H9 (cell line): Measurements from ENCODE around the gene LIPM. TPM values are rescaled to one million over a fixed set of nuclear protein-coding genes. Genes with fewer than 3 reads are reported as not detected.

Experiments used
- DNase-seq: peaks from one replicate; pipeline ENCODE4 v3.0.0-alpha.2; 2017
- H2AFZ ChIP-seq: one replicate; pipeline ENCODE4 v1.6.1; 2013; ENCODE audit warnings: mild to moderate bottlenecking, low read length, control low read depth, moderate library complexity
- H2AK5ac ChIP-seq: 2 replicates; pipeline ENCODE4 v1.6.1; 2013; ENCODE audit warnings: low read length, control low read depth, mixed read lengths; ENCODE audit not compliant: insufficient read length
- H2BK120ac ChIP-seq: one replicate; pipeline ENCODE4 v1.6.1; 2013; ENCODE audit warnings: low read depth, mild to moderate bottlenecking, low read length, control low read depth, inconsistent platforms; ENCODE audit not compliant: poor library complexity, severe bottlenecking
- H2BK12ac ChIP-seq: 2 replicates; pipeline ENCODE4 v1.6.1; 2013; ENCODE audit warnings: low read length, control low read depth, mixed read lengths, low read depth; ENCODE audit not compliant: insufficient read length
- H2BK15ac ChIP-seq: 2 replicates; pipeline ENCODE4 v1.6.1; 2013; ENCODE audit warnings: low read depth, low read length, control low read depth
- H2BK20ac ChIP-seq: one replicate; pipeline ENCODE4 v1.6.1; 2013; ENCODE audit warnings: low read depth, mild to moderate bottlenecking, low read length, control low read depth, inconsistent platforms; ENCODE audit not compliant: poor library complexity, severe bottlenecking
- H2BK5ac ChIP-seq: 2 replicates; pipeline ENCODE4 v1.6.1; 2013; ENCODE audit warnings: low read length, control low read depth, mixed read lengths; ENCODE audit not compliant: insufficient read length
- H3K14ac ChIP-seq: 2 replicates; pipeline ENCODE4 v1.6.1; 2013; ENCODE audit warnings: low read length, control low read depth; ENCODE audit not compliant: insufficient read depth
- H3K18ac ChIP-seq: 2 replicates; pipeline ENCODE4 v1.6.1; 2013; ENCODE audit warnings: low read depth, mild to moderate bottlenecking, mixed read lengths, low read length, control low read depth; ENCODE audit not compliant: insufficient read length
- H3K23ac ChIP-seq: 2 replicates; pipeline ENCODE4 v1.6.1; 2013; ENCODE audit warnings: low read length, control low read depth, mixed read lengths, low read depth; ENCODE audit not compliant: insufficient read length
- H3K23me2 ChIP-seq: 2 replicates; pipeline ENCODE4 v1.6.1; 2013; ENCODE audit warnings: low read depth, mild to moderate bottlenecking, mixed read lengths, low read length, control low read depth; ENCODE audit not compliant: insufficient read length, poor library complexity, severe bottlenecking
- H3K27ac ChIP-seq: 2 replicates; pipeline ENCODE4 v1.5.1; 2013; ENCODE audit warnings: low read length, control low read depth, mixed read lengths, low read depth; ENCODE audit not compliant: insufficient read length
- H3K27me3 ChIP-seq: 2 replicates; pipeline ENCODE4 v1.6.1; 2013; ENCODE audit warnings: low read length, control low read depth, inconsistent platforms; ENCODE audit not compliant: insufficient read depth
- H3K4ac ChIP-seq: 2 replicates; pipeline ENCODE4 v1.6.1; 2013; ENCODE audit warnings: low read depth, mild to moderate bottlenecking, control low read depth, inconsistent platforms, low read length, moderate library complexity
- H3K4me1 ChIP-seq: 2 replicates; pipeline ENCODE4 v1.6.1; 2013; ENCODE audit warnings: low read length, control low read depth, inconsistent platforms; ENCODE audit not compliant: insufficient read depth
- H3K4me2 ChIP-seq: 2 replicates; pipeline ENCODE4 v1.6.1; 2013; ENCODE audit warnings: low read length, control low read depth, mixed read lengths; ENCODE audit not compliant: insufficient read length, insufficient read depth
- H3K56ac ChIP-seq: 2 replicates; pipeline ENCODE4 v1.6.1; 2013; ENCODE audit warnings: low read depth, mild to moderate bottlenecking, mixed read lengths, low read length, control low read depth; ENCODE audit not compliant: insufficient read length
- H3K79me1 ChIP-seq: 2 replicates; pipeline ENCODE4 v1.6.1; 2013; ENCODE audit warnings: low read depth, mild to moderate bottlenecking, moderate library complexity, low read length, control low read depth, inconsistent platforms; ENCODE audit not compliant: insufficient read depth, poor library complexity, severe bottlenecking
- H3K79me2 ChIP-seq: 2 replicates; pipeline ENCODE4 v1.6.1; 2013; ENCODE audit warnings: low read length, control low read depth, inconsistent platforms; ENCODE audit not compliant: insufficient read depth
- H3K9ac ChIP-seq: 2 replicates; pipeline ENCODE4 v1.6.1; 2013; ENCODE audit warnings: low read length, control low read depth, mixed read lengths; ENCODE audit not compliant: insufficient read length; ENCODE audit errors: extremely low read depth
- H3K9me3 ChIP-seq: one replicate; pipeline ENCODE4 v1.6.1; 2013; ENCODE audit warnings: low read depth, low read length, inconsistent platforms; ENCODE audit not compliant: control insufficient read depth
- H3T11ph ChIP-seq: one replicate; pipeline ENCODE4 v1.6.1; 2013; ENCODE audit warnings: mild to moderate bottlenecking, low read length, control low read depth, inconsistent platforms
- H4K20me1 ChIP-seq: one replicate; pipeline ENCODE4 v1.6.1; 2013; ENCODE audit not compliant: control insufficient read depth, insufficient read length, insufficient read depth
- H4K5ac ChIP-seq: 2 replicates; pipeline ENCODE4 v1.6.1; 2013; ENCODE audit warnings: low read depth, mild to moderate bottlenecking, mixed read lengths, low read length, control low read depth; ENCODE audit not compliant: insufficient read length
- H4K8ac ChIP-seq: replicated peaks from 2 replicates; pipeline ENCODE4 v1.6.1; 2013; ENCODE audit warnings: low read length, control low read depth, mixed read lengths, low read depth; ENCODE audit not compliant: insufficient read length
- H4K91ac ChIP-seq: 2 replicates; pipeline ENCODE4 v1.6.1; 2013; ENCODE audit warnings: low read depth, mild to moderate bottlenecking, moderate library complexity, mixed read lengths, low read length, control low read depth; ENCODE audit not compliant: insufficient read length
- H3K27ac Mint-ChIP-seq, 3 experiments: 2 replicates in 2 of 3; 3 replicates in 1 of 3; pipeline ENCODE4 v1.8.0; 2020 to 2021; ENCODE audit warnings: mixed read lengths in 3 of 3, mild to moderate bottlenecking in 1 of 3, moderate library complexity in 1 of 3
- H3K27me3 Mint-ChIP-seq: 2 replicates; pipeline ENCODE4 v1.8.0; 2021; ENCODE audit warnings: low read depth, mild to moderate bottlenecking, moderate library complexity, mixed read lengths
- H3K36me3 Mint-ChIP-seq, 3 experiments: 2 replicates in 2 of 3; 3 replicates in 1 of 3; pipeline ENCODE4 v1.8.0; 2020 to 2021; ENCODE audit warnings: low read depth in 3 of 3, mixed read lengths in 3 of 3; ENCODE audit not compliant: insufficient read depth in 1 of 3
- H3K4me1 Mint-ChIP-seq, 2 experiments: 2 replicates each; pipeline ENCODE4 v1.8.0; 2020; ENCODE audit warnings: mixed read lengths in 2 of 2
- H3K4me3 Mint-ChIP-seq, 2 experiments: 2 replicates in 1 of 2; 3 replicates in 1 of 2; pipeline ENCODE4 v1.8.0; 2020 to 2021; ENCODE audit warnings: mild to moderate bottlenecking in 2 of 2, mixed read lengths in 2 of 2, moderate library complexity in 1 of 2
- H3K9me3 Mint-ChIP-seq, 2 experiments: 2 replicates in 1 of 2; 3 replicates in 1 of 2; pipeline ENCODE4 v1.8.0; 2020; ENCODE audit warnings: mild to moderate bottlenecking in 2 of 2, mixed read lengths in 2 of 2, moderate library complexity in 1 of 2
- CTCF ChIP-seq: fragments of 200-600 bp; sonication (generic); conservative IDR thresholded peaks from 3 replicates; pipeline ENCODE4 v1.8.0; 2021; ENCODE audit warnings: antibody characterized with exemption, mild to moderate bottlenecking
- WGBS: extraction: QIAGEN DNeasy Blood & Tissue Kit; methylation state at CpG from one replicate; pipeline ENCODE4 v1.1.7; 2013; ENCODE audit warnings: missing lambda C conversion rate, low lambda C conversion rate, mixed read lengths; ENCODE audit not compliant: insufficient read length; ENCODE audit errors: extremely low coverage; 5-methylcytosine and 5-hydroxymethylcytosine counted together
- total RNA-seq: library from RNA; stranded (reverse); gene quantifications from 2 replicates; pipeline ENCODE4 v1.2.1, GENCODE V29; 2021

The LIPM gene
- total RNA-seq, 1 experiment from 2014 or later: not detected

GRCh38 chr10:88828310-88828709 is 25.8 kb downstream of the LIPM start:
- Histone ChIP-seq H2AK5ac (no peak overlapping the region), H3K56ac (no peak overlapping the region), H2BK120ac (no peak overlapping the region), H3K4ac (no peak overlapping the region), H3K9me3 (no peaks in the 10 kb centered on the region), H4K91ac (no peak overlapping the region), H2BK5ac (no peak overlapping the region), H2BK20ac (no peak overlapping the region), H4K5ac (no peak overlapping the region), H3K27ac (no peak overlapping the region), H3K4me2 (no peak overlapping the region), H4K8ac (no peak overlapping the region), H2AFZ (no peak overlapping the region), H3K27me3 (no peaks in the 10 kb centered on the region), H2BK12ac (no peak overlapping the region), H3K9ac (no peak overlapping the region), H2BK15ac (no peak overlapping the region), H4K20me1 (no peaks in the 10 kb centered on the region), H3K23ac (no peak overlapping the region), H3K4me1 (no peaks in the 10 kb centered on the region), H3K23me2 (no peaks in the 10 kb centered on the region), H3T11ph (no peak overlapping the region), H3K14ac (no peak overlapping the region), H3K79me2 (no peaks in the 10 kb centered on the region), H3K18ac (no peak overlapping the region), H3K79me1 (no peaks in the 10 kb centered on the region)
- WGBS: no CpG with 5 or more reads among the region's 1 CpG
- Mint-ChIP-seq H3K27ac (no peak overlapping the region), H3K4me1 (0 out of 4 replicates have a peak, but pooled peaks cover 0 to 2% of the 10 kb centered on the region in 2 experiments), H3K36me3 (no peaks in the 10 kb centered on the region), H3K9me3 (no peaks in the 10 kb centered on the region), H3K27me3 (peaks cover 1% of the 10 kb centered on the region; the same call in 1 of the 2 replicates), H3K4me3 (no peak overlapping the region)
- DNase-seq: no peak
- TF ChIP-seq CTCF: no peak
